ENCODE data around the gene LAMC2.

DNA sequence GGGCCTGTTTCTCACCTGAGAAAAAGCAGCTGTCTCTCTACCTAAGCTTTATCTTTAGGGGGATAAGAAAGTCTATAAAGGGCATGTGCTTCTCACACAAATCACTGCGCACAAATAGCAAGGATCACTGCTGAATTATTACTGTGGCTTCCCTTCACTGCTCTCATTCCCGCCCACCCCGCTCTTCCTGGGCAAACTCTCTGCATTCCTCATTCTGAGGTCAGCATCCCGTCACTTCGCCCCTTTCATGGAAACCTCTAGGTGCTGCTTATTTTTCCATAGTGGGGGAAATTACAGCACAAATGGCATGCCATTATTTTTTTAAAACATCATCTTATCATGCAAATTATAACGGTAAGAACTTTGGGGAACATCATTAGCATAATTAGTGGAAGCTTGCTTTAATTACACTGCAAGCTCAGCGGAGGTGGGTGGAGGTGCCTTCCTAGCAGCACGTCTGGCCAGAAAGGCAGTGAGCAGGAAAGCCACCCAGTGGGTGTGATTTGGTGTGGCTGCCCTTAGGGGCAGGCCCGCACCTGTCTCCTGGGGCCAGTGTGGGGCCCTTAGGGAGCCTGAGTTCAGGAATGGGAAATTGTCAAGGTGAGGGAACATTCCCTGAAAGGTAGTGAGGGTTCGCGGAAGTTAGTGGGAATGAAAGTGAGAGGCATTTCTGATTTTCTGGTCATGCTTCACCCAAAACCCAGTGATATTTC lies 105.9 kb downstream of the LAMC2 start:
- TF ChIP-seq, protein P1, sequence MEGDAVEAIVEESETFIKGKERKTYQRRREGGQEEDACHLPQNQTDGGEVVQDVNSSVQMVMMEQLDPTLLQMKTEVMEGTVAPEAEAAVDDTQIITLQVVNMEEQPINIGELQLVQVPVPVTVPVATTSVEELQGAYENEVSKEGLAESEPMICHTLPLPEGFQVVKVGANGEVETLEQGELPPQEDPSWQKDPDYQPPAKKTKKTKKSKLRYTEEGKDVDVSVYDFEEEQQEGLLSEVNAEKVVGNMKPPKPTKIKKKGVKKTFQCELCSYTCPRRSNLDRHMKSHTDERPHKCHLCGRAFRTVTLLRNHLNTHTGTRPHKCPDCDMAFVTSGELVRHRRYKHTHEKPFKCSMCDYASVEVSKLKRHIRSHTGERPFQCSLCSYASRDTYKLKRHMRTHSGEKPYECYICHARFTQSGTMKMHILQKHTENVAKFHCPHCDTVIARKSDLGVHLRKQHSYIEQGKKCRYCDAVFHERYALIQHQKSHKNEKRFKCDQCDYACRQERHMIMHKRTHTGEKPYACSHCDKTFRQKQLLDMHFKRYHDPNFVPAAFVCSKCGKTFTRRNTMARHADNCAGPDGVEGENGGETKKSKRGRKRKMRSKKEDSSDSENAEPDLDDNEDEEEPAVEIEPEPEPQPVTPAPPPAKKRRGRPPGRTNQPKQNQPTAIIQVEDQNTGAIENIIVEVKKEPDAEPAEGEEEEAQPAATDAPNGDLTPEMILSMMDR (IDR thresholded peaks at IDR 0.05), result no peak
- TF ChIP-seq POLR2A (IDR thresholded peaks at IDR 0.05), result no peak

Data from testis (tissue), 2 donors.